Measurements from ENCODE around the gene STON2. TPM values are rescaled to one million over a fixed set of nuclear protein-coding genes. Genes with fewer than 3 reads are reported as not detected.

The STON2 gene
- total RNA-seq, 1 experiment from 2014 or later: 0.36 TPM

DNA sequence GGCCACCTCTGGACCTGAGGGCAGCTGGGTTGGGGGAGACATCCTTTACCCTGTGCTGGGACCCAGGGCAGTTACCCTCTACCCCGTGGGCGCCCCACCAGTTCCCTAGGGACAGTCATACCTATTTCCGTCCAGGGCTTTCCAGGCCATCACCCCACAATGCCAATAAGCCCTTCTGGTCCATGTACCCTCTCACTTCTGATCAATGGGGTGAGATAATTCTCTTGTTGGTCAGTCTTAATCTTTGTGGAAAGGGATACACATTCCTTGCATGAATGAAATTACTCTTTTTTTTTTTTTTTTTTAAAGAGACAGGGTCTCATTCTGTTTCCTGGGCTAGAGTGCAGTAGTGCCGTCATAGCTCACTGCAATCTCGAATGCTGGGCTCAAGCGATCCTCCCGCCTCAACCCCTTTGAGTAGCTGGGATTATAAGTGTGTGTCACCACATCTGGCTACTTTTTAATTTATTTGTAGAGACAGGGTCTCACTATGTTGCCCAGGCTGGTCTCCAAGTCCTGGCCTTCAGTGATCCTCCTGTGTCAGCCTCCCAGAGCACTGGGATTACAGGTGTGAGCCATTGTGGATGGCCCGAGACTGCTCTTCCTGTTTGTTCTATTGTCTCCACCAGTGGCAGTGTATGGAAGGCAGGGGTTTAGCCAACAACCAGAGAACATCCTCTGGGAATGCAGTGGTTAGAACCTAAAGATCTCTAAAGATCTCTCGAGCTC lies 46.3 kb upstream of the STON2 start:
- ChIA-PET CTCF (no interaction called here), POLR2A (no interaction called here)
- intact Hi-C loops (cut with micrococcal nuclease; ENCODE audit: unreplicated experiment) (no loop called here), in situ Hi-C loops (cut with HindIII; ENCODE audit: low pct_unique_long_range_greater_than_20kb, low sequenced_read_pairs) (no loop called here)
- Histone ChIP-seq H3K4me3 (ENCODE audit: low read depth in 2 of 2, low read length in 2 of 2) (no peak overlapping the region), H3K9me3 (ENCODE audit: control insufficient read depth, insufficient read depth, low read depth, low read length) (no peaks in the 10 kb centered on the region), H3K27ac (ENCODE audit: low read length) (no peak overlapping the region), H3K27me3 (ENCODE audit: control insufficient read depth, insufficient read depth, low read length) (peaks cover 2% of the 10 kb centered on the region; the same call in 1 of the 2 replicates), H3K36me3 (ENCODE audit: control insufficient read depth, insufficient read depth, low read length) (no peaks in the 10 kb centered on the region), H3K4me1 (ENCODE audit: control insufficient read depth, insufficient read depth, low read length) (no peaks in the 10 kb centered on the region)
- BruUV-seq (replicated peaks): no TSS peak
- no peak for DNase-seq (ENCODE audit: low read depth, low spot score)
- TF ChIP-seq, protein P1, sequence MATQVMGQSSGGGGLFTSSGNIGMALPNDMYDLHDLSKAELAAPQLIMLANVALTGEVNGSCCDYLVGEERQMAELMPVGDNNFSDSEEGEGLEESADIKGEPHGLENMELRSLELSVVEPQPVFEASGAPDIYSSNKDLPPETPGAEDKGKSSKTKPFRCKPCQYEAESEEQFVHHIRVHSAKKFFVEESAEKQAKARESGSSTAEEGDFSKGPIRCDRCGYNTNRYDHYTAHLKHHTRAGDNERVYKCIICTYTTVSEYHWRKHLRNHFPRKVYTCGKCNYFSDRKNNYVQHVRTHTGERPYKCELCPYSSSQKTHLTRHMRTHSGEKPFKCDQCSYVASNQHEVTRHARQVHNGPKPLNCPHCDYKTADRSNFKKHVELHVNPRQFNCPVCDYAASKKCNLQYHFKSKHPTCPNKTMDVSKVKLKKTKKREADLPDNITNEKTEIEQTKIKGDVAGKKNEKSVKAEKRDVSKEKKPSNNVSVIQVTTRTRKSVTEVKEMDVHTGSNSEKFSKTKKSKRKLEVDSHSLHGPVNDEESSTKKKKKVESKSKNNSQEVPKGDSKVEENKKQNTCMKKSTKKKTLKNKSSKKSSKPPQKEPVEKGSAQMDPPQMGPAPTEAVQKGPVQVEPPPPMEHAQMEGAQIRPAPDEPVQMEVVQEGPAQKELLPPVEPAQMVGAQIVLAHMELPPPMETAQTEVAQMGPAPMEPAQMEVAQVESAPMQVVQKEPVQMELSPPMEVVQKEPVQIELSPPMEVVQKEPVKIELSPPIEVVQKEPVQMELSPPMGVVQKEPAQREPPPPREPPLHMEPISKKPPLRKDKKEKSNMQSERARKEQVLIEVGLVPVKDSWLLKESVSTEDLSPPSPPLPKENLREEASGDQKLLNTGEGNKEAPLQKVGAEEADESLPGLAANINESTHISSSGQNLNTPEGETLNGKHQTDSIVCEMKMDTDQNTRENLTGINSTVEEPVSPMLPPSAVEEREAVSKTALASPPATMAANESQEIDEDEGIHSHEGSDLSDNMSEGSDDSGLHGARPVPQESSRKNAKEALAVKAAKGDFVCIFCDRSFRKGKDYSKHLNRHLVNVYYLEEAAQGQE (IDR thresholded peaks at IDR 0.05; ENCODE audit: insufficient read depth in 1 of 2, low read depth in 2 of 2, low read length in 1 of 2): no peak
- TF ChIP-seq SIN3A (IDR thresholded peaks at IDR 0.05; ENCODE audit: borderline replicate concordance, insufficient read depth, low read depth, low read length) (no peak), POLR2AphosphoS5 (IDR thresholded peaks at IDR 0.05; ENCODE audit: low read depth, low read length) (no peak), TCF7L2 (IDR thresholded peaks at IDR 0.05; ENCODE audit: low read depth, low read length) (no peak)
- TF ChIP-seq, protein P2, sequence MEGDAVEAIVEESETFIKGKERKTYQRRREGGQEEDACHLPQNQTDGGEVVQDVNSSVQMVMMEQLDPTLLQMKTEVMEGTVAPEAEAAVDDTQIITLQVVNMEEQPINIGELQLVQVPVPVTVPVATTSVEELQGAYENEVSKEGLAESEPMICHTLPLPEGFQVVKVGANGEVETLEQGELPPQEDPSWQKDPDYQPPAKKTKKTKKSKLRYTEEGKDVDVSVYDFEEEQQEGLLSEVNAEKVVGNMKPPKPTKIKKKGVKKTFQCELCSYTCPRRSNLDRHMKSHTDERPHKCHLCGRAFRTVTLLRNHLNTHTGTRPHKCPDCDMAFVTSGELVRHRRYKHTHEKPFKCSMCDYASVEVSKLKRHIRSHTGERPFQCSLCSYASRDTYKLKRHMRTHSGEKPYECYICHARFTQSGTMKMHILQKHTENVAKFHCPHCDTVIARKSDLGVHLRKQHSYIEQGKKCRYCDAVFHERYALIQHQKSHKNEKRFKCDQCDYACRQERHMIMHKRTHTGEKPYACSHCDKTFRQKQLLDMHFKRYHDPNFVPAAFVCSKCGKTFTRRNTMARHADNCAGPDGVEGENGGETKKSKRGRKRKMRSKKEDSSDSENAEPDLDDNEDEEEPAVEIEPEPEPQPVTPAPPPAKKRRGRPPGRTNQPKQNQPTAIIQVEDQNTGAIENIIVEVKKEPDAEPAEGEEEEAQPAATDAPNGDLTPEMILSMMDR (IDR thresholded peaks at IDR 0.05): no peak
- ATAC-seq: no peak

DNA sequence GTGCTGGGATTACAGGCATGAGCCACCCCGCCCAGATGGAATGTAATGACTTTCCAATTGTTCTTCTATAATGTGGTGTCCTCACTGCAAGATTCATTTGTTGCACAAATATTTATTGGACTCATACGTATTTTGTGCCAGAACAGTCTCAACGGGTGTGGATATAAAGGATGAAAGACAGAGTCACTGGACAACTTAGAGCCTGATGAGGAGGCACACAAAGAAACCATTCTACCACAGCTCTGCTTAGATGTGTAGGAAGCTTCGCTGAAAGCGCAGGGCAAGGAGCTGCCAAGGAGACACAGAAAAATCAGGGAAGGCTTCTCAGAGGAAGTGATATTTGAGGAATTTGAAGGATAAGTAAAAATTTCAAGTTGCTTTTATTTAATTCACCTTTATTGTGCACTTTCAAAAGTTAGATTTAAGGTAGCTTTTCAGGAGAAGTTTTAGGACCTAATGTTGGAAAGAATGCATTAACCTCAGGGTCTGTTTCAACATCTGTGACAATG lies 41.6 kb upstream of the STON2 start:
- DNase-seq (ENCODE audit: low read depth, low spot score) (no peak), ATAC-seq (no peak)
- Histone ChIP-seq H3K9me3 (ENCODE audit: control insufficient read depth, insufficient read depth, low read depth, low read length) (no peaks in the 10 kb centered on the region), H3K4me3 (ENCODE audit: low read depth in 2 of 2, low read length in 2 of 2) (no peak overlapping the region), H3K27me3 (ENCODE audit: control insufficient read depth, insufficient read depth, low read length) (peaks cover 13% of the 10 kb centered on the region), H3K4me1 (ENCODE audit: control insufficient read depth, insufficient read depth, low read length) (no peaks in the 10 kb centered on the region; the same call in 1 of the 2 replicates), H3K27ac (ENCODE audit: low read length) (no peak overlapping the region), H3K36me3 (ENCODE audit: control insufficient read depth, insufficient read depth, low read length) (no peaks in the 10 kb centered on the region)
- ChIA-PET POLR2A (no interaction called here), CTCF (no interaction called here)
- intact Hi-C loops (cut with micrococcal nuclease; ENCODE audit: unreplicated experiment) (no loop called here), in situ Hi-C loops (cut with HindIII; ENCODE audit: low pct_unique_long_range_greater_than_20kb, low sequenced_read_pairs) (no loop called here)
- TF ChIP-seq, protein P1 (IDR thresholded peaks at IDR 0.05; ENCODE audit: insufficient read depth in 1 of 2, low read depth in 2 of 2, low read length in 1 of 2): no peak
- TF ChIP-seq, protein P2 (IDR thresholded peaks at IDR 0.05): no peak
- TF ChIP-seq POLR2AphosphoS5 (IDR thresholded peaks at IDR 0.05; ENCODE audit: low read depth, low read length) (no peak), TCF7L2 (IDR thresholded peaks at IDR 0.05; ENCODE audit: low read depth, low read length) (no peak), SIN3A (IDR thresholded peaks at IDR 0.05; ENCODE audit: borderline replicate concordance, insufficient read depth, low read depth, low read length) (no peak)
- BruUV-seq (replicated peaks): no TSS peak
